Esophagus squamous epithelium (tissue), 5 donors: ENCODE measurements around the gene GJC3. TPM values are rescaled to one million over a fixed set of nuclear protein-coding genes. Genes with fewer than 3 reads are reported as not detected.

ENCODE experiments used
- DNase-seq: peaks from one replicate; lab custom pipeline; 2025; lab: John Stamatoyannopoulos, UW
- H3K27ac ChIP-seq, 4 donors: fragments of 200-600 bp; sonication (generic); one replicate each; pipeline ENCODE4 v1.5.1; 2016 to 2019; ENCODE audit warnings: mild to moderate bottlenecking in 1 of 4
- H3K27me3 ChIP-seq, 4 donors: fragments of 200-600 bp; sonication (generic); 1 replicate in 3 of 4; 2 replicates in 1 of 4; pipeline versions ENCODE4 v1.5.1 to v1.6.0; 2017 to 2021; ENCODE audit warnings: antibody characterized with exemption in 1 of 4
- H3K36me3 ChIP-seq, 3 donors: fragments of 200-600 bp; sonication (generic); one replicate each; pipeline ENCODE4 v1.5.1; 2016 to 2019
- H3K4me1 ChIP-seq, 3 donors: fragments of 200-600 bp; sonication (generic); one replicate each; pipeline ENCODE4 v1.5.1; 2017 to 2019
- H3K4me3 ChIP-seq, 4 donors: fragments of 200-600 bp; sonication (generic); 1 replicate in 3 of 4; 2 replicates in 1 of 4; pipeline ENCODE4 v1.5.1; 2016 to 2019; ENCODE audit warnings: mild to moderate bottlenecking in 2 of 4, moderate library complexity in 1 of 4
- H3K9me3 ChIP-seq, 3 donors: fragments of 200-600 bp; sonication (generic); one replicate each; pipeline ENCODE4 v1.5.1; 2016 to 2019
- POLR2A ChIP-seq, 4 donors: fragments of 450-650 bp; IDR thresholded peaks; one replicate each; pipeline ENCODE4 v1.6.1; 2017; ENCODE audit warnings: antibody characterized with exemption in 4 of 4, mild to moderate bottlenecking in 4 of 4, moderate library complexity in 3 of 4
- WGBS, 2 donors: methylation state at CpG; one replicate each; pipeline ENCODE4 v1.1.5; 2018; 5-methylcytosine and 5-hydroxymethylcytosine counted together
- intact Hi-C: fragments of 100-400 bp; cut with DNase I; formaldehyde crosslinking; loops from one replicate; pipeline ENCODE4 v1.15.0; 2022
- total RNA-seq, 4 donors: library from RNA; depleted of rRNA; stranded (reverse); fragments of >200 nt; gene quantifications; one replicate each; pipeline ENCODE4 v1.1.0, GENCODE V29; 2016
- TF ChIP-seq, protein P1 (sequence below), 6 experiments: fragments of 450-650 bp in 4 of 6; fragments of 200-600 bp in 2 of 6; sonication (generic) in 2 of 6; IDR thresholded peaks; one replicate each; pipeline ENCODE4 v1.5.1; 2016 to 2019; ENCODE audit warnings: antibody characterized with exemption in 6 of 6, mild to moderate bottlenecking in 4 of 6, moderate library complexity in 4 of 6
- donor health status: DM: yes; HTN: yes; CAD: no.

Gene GJC3
- total RNA-seq, 4 donors from 2014 or later, result 0.26 TPM; not detected in 3

- H3K4me3 ChIP-seq, result no peak overlapping the region
- WGBS, 2 donors, result 67 to 70% methylated on average over 5 of the region's 5 CpGs
- intact Hi-C loops, result loop anchor here (10.0 kb wide), 1 partner anchor 137 kb away; no protein-coding TSS in a partner anchor
- H3K9me3 ChIP-seq, result no peaks in the 10 kb centered on the region
- no peak overlapping the region for H3K27ac ChIP-seq
- no peak for TF ChIP-seq POLR2A (IDR thresholded peaks at IDR 0.05)
- no peaks in the 10 kb centered on the region for H3K36me3 ChIP-seq
- peaks cover 0 to 21% (median 0%) of the 10 kb centered on the region in 4 donors for H3K27me3 ChIP-seq
- DNase-seq, result no peak
- peaks cover 7 to 15% (median 11%) of the 10 kb centered on the region in 3 donors for H3K4me1 ChIP-seq
Observed at GRCh38 chr7:99927536-99927935, 1.9 kb downstream of the GJC3 start.

DNA sequence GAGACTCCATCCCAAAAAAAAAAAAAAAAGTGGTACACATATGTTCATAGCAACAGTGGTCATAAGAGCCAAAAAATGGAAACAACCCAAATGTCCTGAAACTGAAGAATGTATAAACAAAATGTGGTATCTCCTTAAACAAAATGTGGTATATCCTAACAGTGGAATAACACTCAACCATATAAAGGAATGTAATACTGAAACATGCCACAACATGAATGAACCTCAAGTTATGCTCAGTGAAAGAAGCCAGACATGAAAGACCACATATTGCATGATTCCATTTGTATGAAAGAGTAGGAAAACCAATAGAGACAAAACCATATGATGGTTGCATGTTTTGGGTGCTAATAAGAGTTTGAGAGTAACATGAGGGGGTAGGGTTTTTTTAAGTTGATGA is 3.1 kb downstream of the GJC3 start:
- Histone ChIP-seq H3K36me3 (peaks cover 0 to 5% (median 0%) of the 10 kb centered on the region in 3 donors), H3K9me3 (no peaks in the 10 kb centered on the region), H3K27ac (no peak overlapping the region), H3K27me3 (peaks cover 0 to 21% (median 0%) of the 10 kb centered on the region in 4 donors), H3K4me1 (peaks cover 7 to 15% (median 11%) of the 10 kb centered on the region in 3 donors), H3K4me3 (no peak overlapping the region)
- TF ChIP-seq, protein P1, sequence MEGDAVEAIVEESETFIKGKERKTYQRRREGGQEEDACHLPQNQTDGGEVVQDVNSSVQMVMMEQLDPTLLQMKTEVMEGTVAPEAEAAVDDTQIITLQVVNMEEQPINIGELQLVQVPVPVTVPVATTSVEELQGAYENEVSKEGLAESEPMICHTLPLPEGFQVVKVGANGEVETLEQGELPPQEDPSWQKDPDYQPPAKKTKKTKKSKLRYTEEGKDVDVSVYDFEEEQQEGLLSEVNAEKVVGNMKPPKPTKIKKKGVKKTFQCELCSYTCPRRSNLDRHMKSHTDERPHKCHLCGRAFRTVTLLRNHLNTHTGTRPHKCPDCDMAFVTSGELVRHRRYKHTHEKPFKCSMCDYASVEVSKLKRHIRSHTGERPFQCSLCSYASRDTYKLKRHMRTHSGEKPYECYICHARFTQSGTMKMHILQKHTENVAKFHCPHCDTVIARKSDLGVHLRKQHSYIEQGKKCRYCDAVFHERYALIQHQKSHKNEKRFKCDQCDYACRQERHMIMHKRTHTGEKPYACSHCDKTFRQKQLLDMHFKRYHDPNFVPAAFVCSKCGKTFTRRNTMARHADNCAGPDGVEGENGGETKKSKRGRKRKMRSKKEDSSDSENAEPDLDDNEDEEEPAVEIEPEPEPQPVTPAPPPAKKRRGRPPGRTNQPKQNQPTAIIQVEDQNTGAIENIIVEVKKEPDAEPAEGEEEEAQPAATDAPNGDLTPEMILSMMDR (IDR thresholded peaks at IDR 0.05), result no peak
- TF ChIP-seq POLR2A (IDR thresholded peaks at IDR 0.05), result no peak
- intact Hi-C loops, result loop anchor here (10.0 kb wide), 1 partner anchor 138 kb away; no protein-coding TSS in a partner anchor
- no peak for DNase-seq

GRCh38 chr7:99923200-99923599 is 6.2 kb downstream of the GJC3 start:
- WGBS, 2 donors, result 87 to 100% methylated on average over 3 of the region's 3 CpGs
- Histone ChIP-seq H3K9me3 (no peaks in the 10 kb centered on the region), H3K4me3 (no peak overlapping the region), H3K27ac (no peak overlapping the region), H3K27me3 (peaks cover 0 to 7% (median 0%) of the 10 kb centered on the region in 4 donors), H3K4me1 (peaks cover 5 to 17% (median 9%) of the 10 kb centered on the region in 3 donors), H3K36me3 (peaks cover 0 to 7% (median 0%) of the 10 kb centered on the region in 3 donors)
- intact Hi-C loops, result loop anchor here (10.0 kb wide), 1 partner anchor 142 kb away; no protein-coding TSS in a partner anchor
- no peak for TF ChIP-seq POLR2A (IDR thresholded peaks at IDR 0.05)
- TF ChIP-seq, protein P1 (IDR thresholded peaks at IDR 0.05), result no peak
- no peak for DNase-seq

DNA sequence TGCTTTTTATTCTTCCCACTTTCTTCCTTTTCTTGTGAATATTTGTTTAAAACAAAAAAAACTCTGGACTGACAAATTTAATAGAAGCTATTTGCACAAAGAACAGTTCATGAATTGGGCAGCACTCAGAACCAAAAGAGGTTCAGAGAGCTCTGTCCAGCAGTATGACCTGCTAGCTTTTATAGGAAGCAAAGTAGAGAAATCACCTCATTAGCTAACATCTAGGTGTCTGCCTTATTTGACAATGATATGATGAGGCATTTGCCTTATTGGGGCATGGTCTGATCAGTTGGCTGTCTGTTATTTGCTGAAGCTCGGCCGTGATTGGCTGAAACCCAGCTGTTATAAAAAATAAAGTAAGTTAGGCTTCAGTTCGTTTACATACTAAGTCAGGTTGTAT is 9.3 kb downstream of the GJC3 start:
- no peaks in the 10 kb centered on the region for H3K27me3 ChIP-seq
- 72 to 77% methylated on average over 3 of the region's 3 CpGs for WGBS, 2 donors
- peaks cover 21 to 47% (median 24%) of the 10 kb centered on the region in 3 donors for H3K4me1 ChIP-seq
- DNase-seq, result no peak
- intact Hi-C loops, result loop anchor here (10.0 kb wide), 1 partner anchor 145 kb away; no protein-coding TSS in a partner anchor
- H3K9me3 ChIP-seq, result no peaks in the 10 kb centered on the region
- peak overlapping the region; percentile 89 to 96 (median 92) for H3K27ac ChIP-seq
- TF ChIP-seq POLR2A (IDR thresholded peaks at IDR 0.05), result no peak
- TF ChIP-seq, protein P1 (IDR thresholded peaks at IDR 0.05), result no peak
- H3K4me3 ChIP-seq, result peak overlapping the region; percentile 63 to 78 (median 71)
- H3K36me3 ChIP-seq, result peaks cover 0 to 32% (median 0%) of the 10 kb centered on the region in 3 donors

- H3K27ac ChIP-seq, result peak overlapping the region; percentile 89 to 96 (median 92)
- H3K4me1 ChIP-seq, result peaks cover 21 to 51% (median 24%) of the 10 kb centered on the region in 3 donors
- H3K9me3 ChIP-seq, result no peaks in the 10 kb centered on the region
- TF ChIP-seq, protein P1 (IDR thresholded peaks at IDR 0.05), result no peak
- TF ChIP-seq POLR2A (IDR thresholded peaks at IDR 0.05), result no peak
- peaks cover 0 to 35% (median 0%) of the 10 kb centered on the region in 3 donors for H3K36me3 ChIP-seq
- intact Hi-C loops, result loop anchor here (10.0 kb wide), 1 partner anchor 145 kb away; no protein-coding TSS in a partner anchor
- no peaks in the 10 kb centered on the region for H3K27me3 ChIP-seq
- WGBS, 2 donors, result 10 to 32% methylated on average over 4 of the region's 4 CpGs
- peak overlapping the region; percentile 63 to 78 (median 71) for H3K4me3 ChIP-seq
- no peak for DNase-seq
Observed at GRCh38 chr7:99919814-99920112, 9.7 kb downstream of the GJC3 start.
